AG09309 (cell line): ENCODE data around the gene MAP3K2.

Experiments
- DNase-seq: peaks from one replicate; pipeline ENCODE4 v3.0.0-alpha.2; 2010; ENCODE audit warnings: low read depth
- H3K4me3 ChIP-seq: 2 replicates; pipeline ENCODE4 v1.5.1; 2011; ENCODE audit warnings: mild to moderate bottlenecking, low read depth, low read length, moderate library complexity; ENCODE audit not compliant: control insufficient read depth
- CTCF ChIP-seq: IDR thresholded peaks from 2 replicates; pipeline ENCODE4 v1.5.1; 2011; ENCODE audit warnings: mild to moderate bottlenecking, low read depth, low read length, inconsistent platforms; ENCODE audit not compliant: insufficient read depth, control insufficient read depth; ENCODE audit errors: missing control alignments

Gene MAP3K2

GRCh38 chr2:127421116-127421800 lies 33.5 kb upstream of the MAP3K2 start:
- no peak for DNase-seq
- TF ChIP-seq CTCF: no peak
- H3K4me3 ChIP-seq: no peak overlapping the region

DNA sequence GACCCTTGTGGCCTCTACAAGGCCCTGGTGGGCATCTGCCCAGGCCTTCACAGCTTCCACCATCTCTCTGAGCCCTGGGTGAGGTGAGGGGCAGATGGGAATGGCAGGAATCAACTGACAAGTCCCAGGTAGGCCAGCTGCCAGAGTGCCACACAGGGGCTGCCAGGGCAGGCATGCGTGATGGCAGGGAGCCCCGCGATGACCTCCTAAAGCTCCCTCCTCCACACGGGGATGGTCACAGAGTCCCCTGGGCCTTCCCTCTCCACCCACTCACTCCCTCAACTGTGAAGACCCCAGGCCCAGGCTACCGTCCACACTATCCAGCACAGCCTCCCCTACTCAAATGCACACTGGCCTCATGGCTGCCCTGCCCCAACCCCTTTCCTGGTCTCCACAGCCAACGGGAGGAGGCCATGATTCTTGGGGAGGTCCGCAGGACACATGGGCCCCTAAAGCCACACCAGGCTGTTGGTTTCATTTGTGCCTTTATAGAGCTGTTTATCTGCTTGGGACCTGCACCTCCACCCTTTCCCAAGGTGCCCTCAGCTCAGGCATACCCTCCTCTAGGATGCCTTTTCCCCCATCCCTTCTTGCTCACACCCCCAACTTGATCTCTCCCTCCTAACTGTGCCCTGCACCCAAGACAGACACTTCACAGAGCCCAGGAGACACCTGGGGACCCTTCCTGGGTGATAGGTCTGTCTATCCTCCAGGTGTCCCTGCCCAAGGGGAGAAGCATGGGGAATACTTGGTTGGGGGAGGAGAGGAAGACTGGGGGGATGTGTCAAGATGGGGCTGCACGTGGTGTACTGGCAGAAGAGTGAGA lies 32.5 kb upstream of the MAP3K2 start:
- no peak for TF ChIP-seq CTCF
- H3K4me3 ChIP-seq: no peak overlapping the region
- no peak for DNase-seq

DNA sequence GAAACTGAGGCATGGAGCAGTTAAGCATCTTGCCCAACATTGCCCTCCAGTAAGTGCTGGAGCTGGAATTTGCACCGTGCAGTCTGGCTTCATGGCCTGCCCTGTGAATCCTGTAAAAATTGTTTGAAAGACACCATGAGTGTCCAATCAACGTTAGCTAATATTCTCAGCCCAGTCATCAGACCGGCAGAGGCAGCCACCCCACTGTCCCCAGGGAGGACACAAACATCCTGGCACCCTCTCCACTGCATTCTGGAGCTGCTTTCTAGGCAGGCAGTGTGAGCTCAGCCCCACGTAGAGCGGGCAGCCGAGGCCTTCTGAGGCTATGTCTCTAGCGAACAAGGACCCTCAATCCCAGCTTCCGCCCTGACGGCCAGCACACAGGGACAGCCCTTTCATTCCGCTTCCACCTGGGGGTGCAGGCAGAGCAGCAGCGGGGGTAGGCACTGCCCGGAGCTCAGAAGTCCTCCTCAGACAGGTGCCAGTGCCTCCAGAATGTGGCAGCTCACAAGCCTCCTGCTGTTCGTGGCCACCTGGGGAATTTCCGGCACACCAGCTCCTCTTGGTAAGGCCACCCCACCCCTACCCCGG lies 31.8 kb upstream of the MAP3K2 start:
- H3K4me3 ChIP-seq: no peak overlapping the region

GRCh38 chr2:127419112-127419430 lies 31.3 kb upstream of the MAP3K2 start:
- no peak overlapping the region for H3K4me3 ChIP-seq
- DNase-seq: no peak
- no peak for TF ChIP-seq CTCF

More for the DNA sequence above, 31.8 kb upstream of the MAP3K2 start:
- no peak for TF ChIP-seq CTCF
- no peak for DNase-seq

DNA sequence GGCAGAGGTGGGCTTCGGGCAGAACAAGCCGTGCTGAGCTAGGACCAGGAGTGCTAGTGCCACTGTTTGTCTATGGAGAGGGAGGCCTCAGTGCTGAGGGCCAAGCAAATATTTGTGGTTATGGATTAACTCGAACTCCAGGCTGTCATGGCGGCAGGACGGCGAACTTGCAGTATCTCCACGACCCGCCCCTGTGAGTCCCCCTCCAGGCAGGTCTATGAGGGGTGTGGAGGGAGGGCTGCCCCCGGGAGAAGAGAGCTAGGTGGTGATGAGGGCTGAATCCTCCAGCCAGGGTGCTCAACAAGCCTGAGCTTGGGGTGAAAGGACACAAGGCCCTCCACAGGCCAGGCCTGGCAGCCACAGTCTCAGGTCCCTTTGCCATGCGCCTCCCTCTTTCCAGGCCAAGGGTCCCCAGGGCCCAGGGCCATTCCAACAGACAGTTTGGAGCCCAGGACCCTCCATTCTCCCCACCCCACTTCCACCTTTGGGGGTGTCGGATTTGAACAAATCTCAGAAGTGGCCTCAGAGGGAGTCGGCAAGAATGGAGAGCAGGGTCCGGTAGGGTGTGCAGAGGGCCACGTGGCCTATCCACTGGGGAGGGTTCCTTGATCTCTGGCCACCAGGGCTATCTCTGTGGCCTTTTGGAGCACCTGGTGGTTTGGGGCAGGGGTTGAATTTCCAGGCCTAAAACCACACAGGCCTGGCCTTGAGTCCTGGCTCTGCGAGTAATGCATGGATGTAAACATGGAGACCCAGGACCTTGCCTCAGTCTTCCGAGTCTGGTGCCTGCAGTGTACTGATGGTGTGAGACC lies 30.7 kb upstream of the MAP3K2 start, which contains the start of gene PROC:
Gene PROC, plus strand, starts transcription at position 128 of the 812 bp plus-strand sequence. CDS start 1,516 bp downstream, outside the sequence.
- no peak within 1 kb of the TSS for H3K4me3 ChIP-seq
- TF ChIP-seq CTCF: no peak
- DNase-seq: no peak

GRCh38 chr2:127417406-127417805 lies 29.6 kb upstream of the MAP3K2 start:
- no peak for TF ChIP-seq CTCF
- no peak overlapping the region for H3K4me3 ChIP-seq
- DNase-seq: no peak
